ENCODE results near the gene SLC39A6.
"Not testable (repeated sequence)": the region's sequence is repeated elsewhere in the genome, so short reads cannot be mapped to it uniquely, and the experiment has no call there.

The SLC39A6 gene, protein sequence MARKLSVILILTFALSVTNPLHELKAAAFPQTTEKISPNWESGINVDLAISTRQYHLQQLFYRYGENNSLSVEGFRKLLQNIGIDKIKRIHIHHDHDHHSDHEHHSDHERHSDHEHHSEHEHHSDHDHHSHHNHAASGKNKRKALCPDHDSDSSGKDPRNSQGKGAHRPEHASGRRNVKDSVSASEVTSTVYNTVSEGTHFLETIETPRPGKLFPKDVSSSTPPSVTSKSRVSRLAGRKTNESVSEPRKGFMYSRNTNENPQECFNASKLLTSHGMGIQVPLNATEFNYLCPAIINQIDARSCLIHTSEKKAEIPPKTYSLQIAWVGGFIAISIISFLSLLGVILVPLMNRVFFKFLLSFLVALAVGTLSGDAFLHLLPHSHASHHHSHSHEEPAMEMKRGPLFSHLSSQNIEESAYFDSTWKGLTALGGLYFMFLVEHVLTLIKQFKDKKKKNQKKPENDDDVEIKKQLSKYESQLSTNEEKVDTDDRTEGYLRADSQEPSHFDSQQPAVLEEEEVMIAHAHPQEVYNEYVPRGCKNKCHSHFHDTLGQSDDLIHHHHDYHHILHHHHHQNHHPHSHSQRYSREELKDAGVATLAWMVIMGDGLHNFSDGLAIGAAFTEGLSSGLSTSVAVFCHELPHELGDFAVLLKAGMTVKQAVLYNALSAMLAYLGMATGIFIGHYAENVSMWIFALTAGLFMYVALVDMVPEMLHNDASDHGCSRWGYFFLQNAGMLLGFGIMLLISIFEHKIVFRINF

GRCh38 chr18:36129300-36130038, at the start of gene SLC39A6, which contains the start of gene ELP2:
Gene SLC39A6 (minus strand): TSS chr18:36129340. CDS start chr18:36127007, 2,333 bp downstream.
Gene ELP2 (plus strand): TSS chr18:36129899. CDS start chr18:36129934, 35 bp downstream.
- in situ Hi-C loops (cut with MboI; ENCODE audit: low pct_unique_long_range_greater_than_20kb, low sequenced_read_pairs, unreplicated experiment): no loop called here
- TF ChIP-seq CTCF (IDR thresholded peaks at IDR 0.05; ENCODE audit: extremely low read depth, insufficient read depth, missing control alignments): no peak
- DNase-seq (ENCODE audit: low spot score): peak; percentile 96

- no peak for TF ChIP-seq CTCF (IDR thresholded peaks at IDR 0.05; ENCODE audit: extremely low read depth, insufficient read depth, missing control alignments)
- no peak for DNase-seq (ENCODE audit: low spot score)
- in situ Hi-C loops (cut with MboI; ENCODE audit: low pct_unique_long_range_greater_than_20kb, low sequenced_read_pairs, unreplicated experiment): no loop called here
Measured at GRCh38 chr18:36177913-36178312, 48.8 kb upstream of the SLC39A6 start.

- no peak for DNase-seq (ENCODE audit: low spot score)
- TF ChIP-seq CTCF (IDR thresholded peaks at IDR 0.05; ENCODE audit: extremely low read depth, insufficient read depth, missing control alignments): no peak
- in situ Hi-C loops (cut with MboI; ENCODE audit: low pct_unique_long_range_greater_than_20kb, low sequenced_read_pairs, unreplicated experiment): no loop called here
Measured at GRCh38 chr18:36176711-36177110, 47.6 kb upstream of the SLC39A6 start.

GRCh38 chr18:36176177-36176584, 47.0 kb upstream of the SLC39A6 start:
- no peak for DNase-seq (ENCODE audit: low spot score)
- in situ Hi-C loops (cut with MboI; ENCODE audit: low pct_unique_long_range_greater_than_20kb, low sequenced_read_pairs, unreplicated experiment): no loop called here
- no peak for TF ChIP-seq CTCF (IDR thresholded peaks at IDR 0.05; ENCODE audit: extremely low read depth, insufficient read depth, missing control alignments)

GRCh38 chr18:36175481-36175880, 46.3 kb upstream of the SLC39A6 start:
- no peak for TF ChIP-seq CTCF (IDR thresholded peaks at IDR 0.05; ENCODE audit: extremely low read depth, insufficient read depth, missing control alignments)
- no peak for DNase-seq (ENCODE audit: low spot score)
- in situ Hi-C loops (cut with MboI; ENCODE audit: low pct_unique_long_range_greater_than_20kb, low sequenced_read_pairs, unreplicated experiment): no loop called here

GRCh38 chr18:36169938-36170337, 40.8 kb upstream of the SLC39A6 start:
- no peak for TF ChIP-seq CTCF (IDR thresholded peaks at IDR 0.05; ENCODE audit: extremely low read depth, insufficient read depth, missing control alignments)
- DNase-seq (ENCODE audit: low spot score): no peak

DNA sequence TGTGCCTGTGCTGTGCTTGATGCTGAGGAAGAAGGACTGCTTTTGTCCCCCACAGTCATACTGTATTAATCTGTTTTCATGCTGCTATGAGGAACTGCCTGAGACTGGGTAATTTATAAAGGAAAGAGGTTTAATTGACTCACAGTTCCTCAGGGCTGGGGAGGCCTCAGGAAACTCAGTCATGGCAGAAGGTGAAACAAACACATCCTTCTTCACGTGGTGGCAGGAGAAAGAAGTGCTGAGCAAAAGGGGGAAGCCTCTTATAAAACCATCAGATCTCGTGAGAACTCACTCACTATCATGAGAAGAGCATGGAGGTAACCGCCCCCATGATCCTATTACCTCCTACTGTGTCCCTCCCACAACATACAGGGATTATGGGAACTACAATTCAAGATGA, 39.2 kb upstream of the SLC39A6 start:
- DNase-seq (ENCODE audit: low spot score); in situ Hi-C loops (cut with MboI; ENCODE audit: low pct_unique_long_range_greater_than_20kb, low sequenced_read_pairs, unreplicated experiment): not testable (repeated sequence)

More at GRCh38 chr18:36169938-36170337, 40.8 kb upstream of the SLC39A6 start:
- in situ Hi-C loops (cut with MboI; ENCODE audit: low pct_unique_long_range_greater_than_20kb, low sequenced_read_pairs, unreplicated experiment): no loop called here
